ENCODE measurements around the gene MTG2. TPM values are rescaled to one million over a fixed set of nuclear protein-coding genes. Genes with fewer than 3 reads are reported as not detected.

MTG2 gene
- total and polyA plus RNA-seq, 2 of the 13 experiments (the other 11 are each of a cell fraction or from before 2014, with no cell fraction given), result 20.4 to 37.8 TPM

GRCh38 chr20:62147125-62147524 lies 35.7 kb upstream of the MTG2 start (continued):
- TF ChIP-seq ZNF318 (CRISPR knock-in tag; IDR thresholded peaks at IDR 0.05) (0 out of 2 replicates have a peak, but pooled peaks have one; percentile 37), TOPORS (CRISPR knock-in tag; IDR thresholded peaks at IDR 0.05) (no peak), ZNF687 (CRISPR knock-in tag; IDR thresholded peaks at IDR 0.05) (peak; percentile 1; the same call in 1 of the 2 replicates), ZBTB40 (IDR thresholded peaks at IDR 0.05) (no peak), ZBTB40 (CRISPR knock-in tag; IDR thresholded peaks at IDR 0.05) (no peak), RAD21 (CRISPR knock-in tag; IDR thresholded peaks at IDR 0.05) (no peak), CAMTA2 (CRISPR knock-in tag; IDR thresholded peaks at IDR 0.05; ENCODE audit: borderline replicate concordance) (peak; percentile 60; the same call in 1 of the 2 replicates)

Data from HepG2 (cell line).